ENCODE measurements around the gene R3HDM2. TPM values are rescaled to one million over a fixed set of nuclear protein-coding genes. Genes with fewer than 3 reads are reported as not detected.
A peak's percentile ranks its signal among the peaks of the same experiment; 100 is the strongest.

The R3HDM2 gene
- total and polyA plus RNA-seq, 8 donors, result 14.5 to 39.8 (median 24.4) TPM

GRCh38 chr12:57384478-57384877 lies 46.4 kb downstream of the R3HDM2 start:
- FAIRE-seq (no peak), ATAC-seq (no peak), DNase-seq (no peak)
- no peaks in the 10 kb centered on the region for H3K4me1 ChIP-seq
- TF ChIP-seq, protein P1, sequence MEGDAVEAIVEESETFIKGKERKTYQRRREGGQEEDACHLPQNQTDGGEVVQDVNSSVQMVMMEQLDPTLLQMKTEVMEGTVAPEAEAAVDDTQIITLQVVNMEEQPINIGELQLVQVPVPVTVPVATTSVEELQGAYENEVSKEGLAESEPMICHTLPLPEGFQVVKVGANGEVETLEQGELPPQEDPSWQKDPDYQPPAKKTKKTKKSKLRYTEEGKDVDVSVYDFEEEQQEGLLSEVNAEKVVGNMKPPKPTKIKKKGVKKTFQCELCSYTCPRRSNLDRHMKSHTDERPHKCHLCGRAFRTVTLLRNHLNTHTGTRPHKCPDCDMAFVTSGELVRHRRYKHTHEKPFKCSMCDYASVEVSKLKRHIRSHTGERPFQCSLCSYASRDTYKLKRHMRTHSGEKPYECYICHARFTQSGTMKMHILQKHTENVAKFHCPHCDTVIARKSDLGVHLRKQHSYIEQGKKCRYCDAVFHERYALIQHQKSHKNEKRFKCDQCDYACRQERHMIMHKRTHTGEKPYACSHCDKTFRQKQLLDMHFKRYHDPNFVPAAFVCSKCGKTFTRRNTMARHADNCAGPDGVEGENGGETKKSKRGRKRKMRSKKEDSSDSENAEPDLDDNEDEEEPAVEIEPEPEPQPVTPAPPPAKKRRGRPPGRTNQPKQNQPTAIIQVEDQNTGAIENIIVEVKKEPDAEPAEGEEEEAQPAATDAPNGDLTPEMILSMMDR (IDR thresholded peaks at IDR 0.05), result no peak
- no peaks in the 10 kb centered on the region for H3K27me3 ChIP-seq
- no peak overlapping the region for H3K27ac ChIP-seq
- H3K4me3 ChIP-seq, result no peak overlapping the region
- intact Hi-C loops (cut with DNase I), result no loop called here
- H3K36me3 ChIP-seq, result no peaks in the 10 kb centered on the region
- 91 to 97% methylated on average over 1 of the region's 1 CpG for WGBS, 2 donors
- no peaks in the 10 kb centered on the region for H3K9me3 ChIP-seq

DNA sequence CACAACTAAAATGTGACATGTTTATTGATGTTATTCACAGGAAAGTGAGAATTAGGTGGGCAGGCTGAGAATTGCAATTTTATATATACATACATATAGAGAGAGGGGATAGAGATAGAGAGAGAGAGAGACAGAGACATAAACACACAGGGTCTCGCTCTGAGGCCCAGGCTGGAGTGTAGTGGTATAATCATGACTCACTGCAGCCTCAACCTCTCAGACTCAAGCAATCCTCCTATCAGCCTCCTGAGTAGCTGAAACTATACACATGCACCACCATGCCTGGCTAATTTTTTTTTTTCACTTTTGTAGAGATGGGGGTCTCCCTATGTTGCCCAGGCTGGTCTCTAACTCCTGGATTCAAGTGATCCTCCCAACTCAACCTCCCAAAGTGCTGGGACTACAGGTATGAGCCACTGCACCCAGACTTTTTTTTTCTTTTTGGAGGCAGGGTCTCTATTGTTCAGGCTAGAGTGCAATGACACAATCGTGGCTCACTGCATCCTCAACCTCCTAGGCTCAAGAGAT lies 49.1 kb downstream of the R3HDM2 start:
- DNase-seq, result no peak
- no peaks in the 10 kb centered on the region for H3K9me3 ChIP-seq
- 82 to 95% methylated on average over 2 of the region's 2 CpGs for WGBS, 2 donors
- ATAC-seq, result no peak
- H3K36me3 ChIP-seq, result no peaks in the 10 kb centered on the region
- TF ChIP-seq, protein P1 (IDR thresholded peaks at IDR 0.05), result no peak
- no peaks in the 10 kb centered on the region for H3K4me1 ChIP-seq
- H3K4me3 ChIP-seq, result no peak overlapping the region
- H3K27ac ChIP-seq, result no peak overlapping the region
- no peak for FAIRE-seq
- H3K27me3 ChIP-seq, result no peaks in the 10 kb centered on the region
- intact Hi-C loops (cut with DNase I), result no loop called here

DNA sequence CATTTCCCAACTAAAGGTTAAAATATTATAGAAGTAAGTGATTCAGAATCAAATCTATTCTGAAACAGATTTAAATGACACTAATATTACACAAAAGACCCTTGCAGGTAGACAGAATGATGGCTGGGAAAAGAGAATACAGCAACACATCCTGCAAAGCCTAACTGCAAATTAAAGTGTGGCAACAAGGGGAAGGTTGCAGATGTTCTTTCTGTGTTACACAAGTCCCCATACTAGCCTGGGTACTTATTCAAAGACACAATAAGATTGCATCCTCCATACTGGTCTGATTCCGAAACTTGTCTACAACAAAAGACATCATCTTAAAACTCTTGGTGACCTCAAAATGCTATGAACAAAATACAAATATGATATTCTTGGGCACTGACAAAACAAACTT lies 50.5 kb downstream of the R3HDM2 start:
- TF ChIP-seq, protein P1 (IDR thresholded peaks at IDR 0.05), result no peak
- intact Hi-C loops (cut with DNase I), result no loop called here
- DNase-seq (no peak), FAIRE-seq (no peak), ATAC-seq (no peak)
- Histone ChIP-seq H3K4me3 (no peak overlapping the region), H3K9me3 (no peaks in the 10 kb centered on the region), H3K27ac (no peak overlapping the region), H3K36me3 (no peaks in the 10 kb centered on the region), H3K27me3 (no peaks in the 10 kb centered on the region), H3K4me1 (no peaks in the 10 kb centered on the region)
- WGBS, 2 donors, result 97 to 100% methylated on average over 1 of the region's 1 CpG

DNA sequence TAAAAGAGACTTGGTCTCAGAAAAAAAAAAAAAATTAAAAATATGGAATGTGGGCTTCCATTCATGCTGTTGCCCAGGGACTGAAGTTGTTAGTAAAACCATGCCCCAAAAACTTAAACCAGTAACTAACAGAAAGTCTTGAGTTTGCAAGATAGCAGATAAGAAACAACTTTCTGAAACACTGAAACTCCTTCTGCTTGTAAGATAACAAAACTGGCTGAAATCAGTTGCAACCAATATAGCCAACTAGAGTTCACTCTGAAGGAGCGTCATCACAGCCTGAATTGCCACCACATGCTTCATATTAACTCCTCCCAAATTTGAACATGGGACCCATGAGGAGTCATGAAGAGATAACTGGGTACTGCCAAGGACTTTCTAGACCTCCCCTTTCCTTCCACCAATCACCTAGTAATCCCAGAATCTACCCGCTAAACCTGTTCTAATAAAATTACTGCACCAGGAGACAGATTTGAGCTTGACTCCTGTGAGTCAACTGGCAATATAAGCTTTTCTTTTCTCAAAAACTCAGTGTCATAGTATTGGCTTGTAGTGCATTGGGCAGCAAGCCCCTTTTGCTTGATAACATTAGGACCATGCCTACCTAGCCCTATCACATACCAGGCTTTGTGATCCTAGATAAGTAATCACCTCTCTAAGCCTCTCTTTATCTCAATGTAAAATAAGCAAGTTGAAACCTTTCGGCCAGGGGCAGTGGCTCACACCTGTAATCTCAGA lies 53.6 kb downstream of the R3HDM2 start:
- Histone ChIP-seq H3K9me3 (no peaks in the 10 kb centered on the region), H3K4me3 (no peak overlapping the region), H3K27ac (no peak overlapping the region), H3K27me3 (no peaks in the 10 kb centered on the region), H3K4me1 (no peaks in the 10 kb centered on the region), H3K36me3 (no peaks in the 10 kb centered on the region)
- no peak for DNase-seq
- TF ChIP-seq, protein P1 (IDR thresholded peaks at IDR 0.05), result no peak
- 76 to 79% methylated on average over 3 of the region's 3 CpGs for WGBS, 2 donors
- no peak for ATAC-seq
- FAIRE-seq, result no peak
- intact Hi-C loops (cut with DNase I), result no loop called here

DNA sequence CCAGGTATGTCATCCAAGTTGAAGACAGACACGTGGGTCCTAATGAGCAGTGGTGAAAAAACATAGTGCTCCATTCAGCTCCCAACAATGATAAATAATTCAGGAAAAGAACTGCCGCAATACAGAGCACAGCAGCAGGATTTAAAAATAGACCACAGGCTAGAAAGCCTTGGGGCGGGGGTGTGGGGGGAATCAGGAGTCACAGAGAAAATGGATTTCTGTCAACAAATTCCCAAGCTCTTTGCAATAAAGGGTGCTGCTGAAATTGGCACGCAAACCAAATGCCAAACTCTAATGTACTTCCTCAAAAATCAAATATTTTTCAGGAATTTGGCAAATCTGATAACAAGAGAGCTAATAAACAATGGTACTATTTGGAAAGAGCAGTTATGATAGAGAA lies 58.6 kb downstream of the R3HDM2 start:
- DNase-seq, result peak in 2 of 6 donors; percentile 26 to 33
- Histone ChIP-seq H3K27ac (peak overlapping the region in 2 of 4 donors; percentile 2 to 19), H3K9me3 (no peaks in the 10 kb centered on the region), H3K27me3 (no peaks in the 10 kb centered on the region), H3K36me3 (no peaks in the 10 kb centered on the region), H3K4me1 (peaks cover 0 to 4% (median 0%) of the 10 kb centered on the region in 3 donors), H3K4me3 (no peak overlapping the region)
- WGBS, 2 donors, result 62 to 65% methylated on average over 4 of the region's 4 CpGs
- intact Hi-C loops (cut with DNase I), result no loop called here
- TF ChIP-seq, protein P1 (IDR thresholded peaks at IDR 0.05), result no peak
- peak in 3 of 4 donors; percentile 38 to 75 (median 49) for ATAC-seq
- no peak for FAIRE-seq
